Ovary (tissue), 3 donors: ENCODE data around the gene FBN1.

Experiments used
- CTCF ChIP-seq, 3 donors: fragments of 450-650 bp in 2 of 3; fragments of 200-600 bp in 1 of 3; IDR thresholded peaks; one replicate each; pipeline versions ENCODE4 v1.5.1 to v1.8.0; 2016 to 2022; ENCODE audit warnings: antibody characterized with exemption in 3 of 3, mild to moderate bottlenecking in 1 of 3
- EP300 ChIP-seq: sonication (generic); formaldehyde crosslinking; IDR thresholded peaks from one replicate; pipeline ENCODE4 v1.6.1; 2017; ENCODE audit warnings: antibody characterized with exemption
- donor health status: DM: no; HTN: no; CAD: no.

- TF ChIP-seq CTCF (IDR thresholded peaks at IDR 0.05) (no peak), EP300 (no peak)
Observed at GRCh38 chr15:48423342-48423741, 222.2 kb downstream of the FBN1 start.
